ENCODE results near the gene FOS. TPM values are rescaled to one million over a fixed set of nuclear protein-coding genes. Genes with fewer than 3 reads are reported as not detected.

Gene FOS
- total and polyA plus RNA-seq, 2 of the 8 experiments (the other 6 are each of a cell fraction or from before 2014, with no cell fraction given) = 50.2 to 51.8 TPM

DNA sequence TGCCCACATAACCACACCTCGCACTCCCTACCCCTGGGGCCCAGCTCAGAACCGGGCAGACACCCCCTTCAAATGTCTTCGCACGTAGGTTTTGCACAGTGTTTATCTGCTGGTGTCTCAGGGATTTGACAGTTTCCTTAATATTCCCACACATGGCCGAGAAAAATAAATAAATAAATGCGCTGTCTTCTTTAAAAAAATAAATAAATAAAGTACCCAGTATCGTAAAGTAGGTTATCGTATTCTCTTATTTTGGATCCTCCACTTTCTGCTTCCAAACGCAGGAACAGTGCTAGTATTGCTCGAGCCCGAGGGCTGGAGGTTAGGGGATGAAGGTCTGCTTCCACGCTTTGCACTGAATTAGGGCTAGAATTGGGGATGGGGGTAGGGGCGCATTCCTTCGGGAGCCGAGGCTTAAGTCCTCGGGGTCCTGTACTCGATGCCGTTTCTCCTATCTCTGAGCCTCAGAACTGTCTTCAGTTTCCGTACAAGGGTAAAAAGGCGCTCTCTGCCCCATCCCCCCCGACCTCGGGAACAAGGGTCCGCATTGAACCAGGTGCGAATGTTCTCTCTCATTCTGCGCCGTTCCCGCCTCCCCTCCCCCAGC, 710 bp upstream of the FOS start (continued):
- TF ChIP-seq SAP30 (IDR thresholded peaks at IDR 0.05; ENCODE audit: insufficient read depth, insufficient replicate concordance, low read length) (peak; percentile 7), KDM4A (IDR thresholded peaks at IDR 0.05; ENCODE audit: low read depth, low read length, severe bottlenecking) (no peak), EZH2 (IDR thresholded peaks at IDR 0.05; ENCODE audit: low read depth, low read length, severe bottlenecking) (no peak), EGR1 (IDR thresholded peaks at IDR 0.05; ENCODE audit: borderline replicate concordance, low read depth, low read length) (no peak), MAX (IDR thresholded peaks at IDR 0.05) (peak; percentile 52), CBX5 (IDR thresholded peaks at IDR 0.05; ENCODE audit: low read depth, low read length) (no peak), ZNF274 (IDR thresholded peaks at IDR 0.05; ENCODE audit: borderline replicate concordance, extremely low read depth, low read length) (no peak), TEAD4 (IDR thresholded peaks at IDR 0.05; ENCODE audit: low read depth, low read length) (no peak), KDM5A (IDR thresholded peaks at IDR 0.05; ENCODE audit: low read length) (no peak), SIN3A (conservative IDR thresholded peaks at IDR 0.05 in 1 of 2, IDR thresholded peaks at IDR 0.05 in 1 of 2; ENCODE audit: low read depth in 1 of 2, low read length in 2 of 2) (0 out of 4 replicates have a peak, but pooled peaks have one; percentile 11 to 54), RBBP5 (IDR thresholded peaks at IDR 0.05; ENCODE audit: borderline replicate concordance, low read depth, low read length) (peak; percentile 68; the same call in 1 of the 2 replicates), TCF12 (IDR thresholded peaks at IDR 0.05; ENCODE audit: low read depth, low read length) (0 out of 2 replicates have a peak, but pooled peaks have one; percentile 72), RNF2 (IDR thresholded peaks at IDR 0.05; ENCODE audit: borderline replicate concordance, low read depth, low read length, missing control alignments, poor library complexity, severe bottlenecking) (no peak), SIRT6 (IDR thresholded peaks at IDR 0.05; ENCODE audit: low read length) (no peak), BRCA1 (IDR thresholded peaks at IDR 0.05; ENCODE audit: low read depth, low read length) (no peak), GTF2F1 (IDR thresholded peaks at IDR 0.05; ENCODE audit: borderline replicate concordance, low read depth, low read length) (no peak), RAD21 (IDR thresholded peaks at IDR 0.05 in 1 of 2, conservative IDR thresholded peaks at IDR 0.05 in 1 of 2; ENCODE audit: low read depth in 2 of 2, low read length in 2 of 2) (no peak)
- TF ChIP-seq, protein P1, sequence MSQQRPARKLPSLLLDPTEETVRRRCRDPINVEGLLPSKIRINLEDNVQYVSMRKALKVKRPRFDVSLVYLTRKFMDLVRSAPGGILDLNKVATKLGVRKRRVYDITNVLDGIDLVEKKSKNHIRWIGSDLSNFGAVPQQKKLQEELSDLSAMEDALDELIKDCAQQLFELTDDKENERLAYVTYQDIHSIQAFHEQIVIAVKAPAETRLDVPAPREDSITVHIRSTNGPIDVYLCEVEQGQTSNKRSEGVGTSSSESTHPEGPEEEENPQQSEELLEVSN (IDR thresholded peaks at IDR 0.05) = peak; percentile 43; the same call in 1 of the 2 replicates
